HepG2 (cell line): ENCODE measurements around the gene CCDC18. TPM values are rescaled to one million over a fixed set of nuclear protein-coding genes. Genes with fewer than 3 reads are reported as not detected.

Experiments used
- BCL6 ChIP-seq: IDR thresholded peaks from 2 replicates; pipeline ENCODE4 v1.6.1; 2016; ENCODE audit warnings: missing genetic modification reagents, missing compliant biosample characterization
- CEBPB ChIP-seq: IDR thresholded peaks from 2 replicates; pipeline ENCODE4 v1.6.1; 2011; ENCODE audit warnings: low read depth, low read length, improper control_type of control experiment, borderline replicate concordance
- CREB1 ChIP-seq, 2 experiments: fragments of 450-650 bp in 1 of 2; IDR thresholded peaks; 2 replicates each; pipeline ENCODE4 v1.6.1; 2016 to 2017; ENCODE audit warnings: control low read depth in 1 of 2, mild to moderate bottlenecking in 1 of 2, missing compliant biosample characterization in 1 of 2, missing genetic modification characterization in 1 of 2
- EP300 ChIP-seq, 3 experiments: sonication (generic) in 1 of 3; formaldehyde crosslinking in 1 of 3; IDR thresholded peaks; 2 replicates each; pipeline versions ENCODE4 v1.5.1 to v1.6.1; 2011 to 2020; ENCODE audit warnings: low read depth in 2 of 3, low read length in 2 of 3, borderline replicate concordance in 1 of 3, improper control_type of control experiment in 1 of 3, mild to moderate bottlenecking in 1 of 3, missing genetic modification reagents in 1 of 3, moderate library complexity in 1 of 3
- FOXP1 ChIP-seq, 2 experiments: fragments of 450-650 bp in 1 of 2; IDR thresholded peaks; 2 replicates each; pipeline ENCODE4 v1.6.1; 2017 to 2018; ENCODE audit warnings: antibody characterized with exemption in 1 of 2
- GATAD2A ChIP-seq: IDR thresholded peaks from 2 replicates; pipeline ENCODE4 v1.6.1; 2016
- HNF4A ChIP-seq: sonication (generic); formaldehyde crosslinking; IDR thresholded peaks from 2 replicates; pipeline ENCODE4 v1.4.0; 2020; ENCODE audit warnings: missing genetic modification reagents
- HNF4G ChIP-seq, 2 experiments: sonication (generic) in 1 of 2; formaldehyde crosslinking in 1 of 2; IDR thresholded peaks; 2 replicates each; pipeline versions ENCODE4 v1.4.0 to v1.6.1; 2011 to 2020; ENCODE audit warnings: borderline replicate concordance in 2 of 2, low read depth in 2 of 2, mild to moderate bottlenecking in 2 of 2, low read length in 1 of 2, missing genetic modification reagents in 1 of 2, moderate library complexity in 1 of 2
- KAT7 ChIP-seq: IDR thresholded peaks from 2 replicates; pipeline ENCODE4 v1.6.1; 2018; ENCODE audit warnings: borderline replicate concordance, missing compliant biosample characterization
- PAF1 ChIP-seq: IDR thresholded peaks from 2 replicates; pipeline ENCODE4 v1.6.1; 2016; ENCODE audit warnings: missing genetic modification reagents, missing compliant biosample characterization
- SOX6 ChIP-seq, 2 experiments: fragments of 450-650 bp in 1 of 2; sonication (generic) in 1 of 2; formaldehyde crosslinking in 1 of 2; IDR thresholded peaks; 2 replicates each; pipeline versions ENCODE4 v1.4.0 to v1.6.1; 2017 to 2020; ENCODE audit warnings: antibody characterized with exemption in 1 of 2, mild to moderate bottlenecking in 1 of 2, missing genetic modification reagents in 1 of 2
- TBX3 ChIP-seq: fragments of 450-650 bp; IDR thresholded peaks from 2 replicates; pipeline ENCODE4 v1.6.1; 2017; ENCODE audit warnings: antibody characterized with exemption, mild to moderate bottlenecking, inconsistent platforms, borderline replicate concordance
- ZC3H13 ChIP-seq: sonication (generic); formaldehyde crosslinking; IDR thresholded peaks from 2 replicates; pipeline ENCODE4 v1.8.1; 2023; ENCODE audit warnings: mild to moderate bottlenecking, missing genetic modification reagents, moderate library complexity
- ZEB1 ChIP-seq: IDR thresholded peaks from 2 replicates; pipeline ENCODE4 v1.6.1; 2012; ENCODE audit warnings: mild to moderate bottlenecking, low read depth, inconsistent platforms; ENCODE audit not compliant: insufficient replicate concordance
- ZNF33B ChIP-seq: sonication (generic); formaldehyde crosslinking; IDR thresholded peaks from 2 replicates; pipeline ENCODE4 v1.5.1; 2020; ENCODE audit warnings: mild to moderate bottlenecking, missing genetic modification reagents
- ZNF501 ChIP-seq: sonication (generic); formaldehyde crosslinking; IDR thresholded peaks from 2 replicates; pipeline ENCODE4 v1.5.1; 2020; ENCODE audit warnings: mild to moderate bottlenecking, moderate library complexity, missing genetic modification reagents
- ZNF720 ChIP-seq: sonication (generic); formaldehyde crosslinking; IDR thresholded peaks from 2 replicates; pipeline ENCODE4 v1.4.0; 2020; ENCODE audit warnings: missing genetic modification reagents
- polyA plus RNA-seq, 8 experiments: library from polyadenylated mRNA; depleted of rRNA in 3 of 8; stranded (reverse) in 7 of 8; unstranded in 1 of 8; fragments of >200 nt; fragmentation: Illumina TruSeq in 4 of 8; extraction: Trizol in 4 of 8; gene quantifications; 2 replicates each; pipeline versions ENCODE4 v1.2.1 to v1.2.3, GENCODE V29; 2011 to 2016; ENCODE audit warnings: low read depth in 4 of 8, missing spikeins in 1 of 8, mixed read lengths in 1 of 8; ENCODE audit not compliant: insufficient read depth in 1 of 8
- total RNA-seq, 5 experiments: library from RNA; depleted of rRNA; stranded (reverse); fragments of >200 nt; fragmentation: Illumina TruSeq; extraction: Trizol; gene quantifications; 2 replicates each; pipeline ENCODE4 v1.2.3, GENCODE V29; 2016; ENCODE audit warnings: low read depth in 1 of 5
- TF ChIP-seq, protein P1 (sequence below): sonication (generic); formaldehyde crosslinking; IDR thresholded peaks from 2 replicates; pipeline ENCODE4 v1.5.1; 2020; ENCODE audit warnings: mild to moderate bottlenecking, missing genetic modification reagents, borderline replicate concordance
- TF ChIP-seq, protein P2 (sequence below): sonication (generic); formaldehyde crosslinking; IDR thresholded peaks from 2 replicates; pipeline ENCODE4 v1.4.0; 2020; ENCODE audit warnings: missing genetic modification reagents
- TF ChIP-seq, protein P3 (sequence below): sonication (generic); formaldehyde crosslinking; conservative IDR thresholded peaks from 2 replicates; pipeline ENCODE4 v1.4.0; 2020; ENCODE audit warnings: missing genetic modification reagents
- TF ChIP-seq, protein P4 (sequence below): sonication (generic); formaldehyde crosslinking; IDR thresholded peaks from 2 replicates; pipeline ENCODE4 v1.4.0; 2020; ENCODE audit warnings: missing genetic modification reagents

The CCDC18 gene
- total and polyA plus RNA-seq, 2 of the 13 experiments (the other 11 are each of a cell fraction or from before 2014, with no cell fraction given), result 1.9 to 18.4 TPM

DNA sequence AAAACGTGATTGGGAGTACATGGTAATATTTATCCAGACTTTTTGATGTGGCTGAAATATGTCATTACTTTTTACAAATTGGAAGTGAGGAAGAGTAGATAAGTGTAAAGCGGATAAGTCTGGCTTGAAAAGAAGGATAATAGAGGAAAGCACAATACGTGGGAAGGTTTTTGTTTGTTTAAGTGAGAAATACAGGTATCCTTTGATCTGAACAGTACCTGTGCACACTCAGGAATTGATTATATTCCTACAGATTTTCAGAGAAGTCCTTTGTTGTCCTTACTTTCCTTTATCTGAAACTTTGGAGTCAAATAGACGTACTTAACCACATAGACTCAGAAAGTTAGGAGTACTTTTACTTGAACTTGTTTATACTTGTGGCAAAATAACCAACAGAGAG lies 20.2 kb downstream of the CCDC18 start (continued):
- TF ChIP-seq FOXP1 (IDR thresholded peaks at IDR 0.05) (no peak), FOXP1 (CRISPR knock-in tag; IDR thresholded peaks at IDR 0.05) (peak; percentile 54; the same call in 1 of the 2 replicates), EP300 (IDR thresholded peaks at IDR 0.05; ENCODE audit: low read depth in 2 of 2, low read length in 2 of 2) (peak in 1 of 2 experiments; percentile 75; a peak in 1 of 4 replicates), EP300 (CRISPR knock-in tag; IDR thresholded peaks at IDR 0.05; ENCODE audit: borderline replicate concordance) (no peak), HNF4A (0 out of 2 replicates have a peak, but pooled peaks have one; percentile 12), ZC3H13 (CRISPR knock-in tag) (no peak), SOX6 (IDR thresholded peaks at IDR 0.05) (no peak), SOX6 (CRISPR knock-in tag; IDR thresholded peaks at IDR 0.05) (peak; percentile 91), ZNF720 (CRISPR knock-in tag) (no peak), CREB1 (IDR thresholded peaks at IDR 0.05) (no peak), CREB1 (CRISPR knock-in tag; IDR thresholded peaks at IDR 0.05) (peak; percentile 62), CEBPB (no peak), KAT7 (no peak), TBX3 (peak; percentile 12; the same call in 1 of the 2 replicates), HNF4G (IDR thresholded peaks at IDR 0.05; ENCODE audit: borderline replicate concordance, low read depth, low read length) (peak; percentile 15; the same call in 1 of the 2 replicates), HNF4G (CRISPR knock-in tag; IDR thresholded peaks at IDR 0.05; ENCODE audit: borderline replicate concordance, low read depth) (no peak), PAF1 (CRISPR knock-in tag) (no peak), GATAD2A (CRISPR knock-in tag) (peak; percentile 40), ZEB1 (peak; percentile 75), ZNF33B (CRISPR knock-in tag) (no peak), ZNF501 (CRISPR knock-in tag) (no peak), BCL6 (CRISPR knock-in tag) (peak; percentile 50; the same call in 1 of the 2 replicates)
- TF ChIP-seq, protein P1, sequence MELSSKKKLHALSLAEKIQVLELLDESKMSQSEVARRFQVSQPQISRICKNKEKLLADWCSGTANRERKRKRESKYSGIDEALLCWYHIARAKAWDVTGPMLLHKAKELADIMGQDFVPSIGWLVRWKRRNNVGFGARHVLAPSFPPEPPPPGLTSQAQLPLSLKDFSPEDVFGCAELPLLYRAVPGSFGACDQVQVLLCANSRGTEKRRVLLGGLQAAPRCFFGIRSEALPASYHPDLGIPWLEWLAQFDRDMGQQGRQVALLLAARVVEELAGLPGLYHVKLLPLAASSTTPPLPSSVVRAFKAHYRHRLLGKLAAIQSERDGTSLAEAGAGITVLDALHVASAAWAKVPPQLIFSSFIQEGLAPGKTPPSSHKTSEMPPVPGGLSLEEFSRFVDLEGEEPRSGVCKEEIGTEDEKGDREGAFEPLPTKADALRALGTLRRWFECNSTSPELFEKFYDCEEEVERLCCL (CRISPR knock-in tag), result no peak
- TF ChIP-seq, protein P2, sequence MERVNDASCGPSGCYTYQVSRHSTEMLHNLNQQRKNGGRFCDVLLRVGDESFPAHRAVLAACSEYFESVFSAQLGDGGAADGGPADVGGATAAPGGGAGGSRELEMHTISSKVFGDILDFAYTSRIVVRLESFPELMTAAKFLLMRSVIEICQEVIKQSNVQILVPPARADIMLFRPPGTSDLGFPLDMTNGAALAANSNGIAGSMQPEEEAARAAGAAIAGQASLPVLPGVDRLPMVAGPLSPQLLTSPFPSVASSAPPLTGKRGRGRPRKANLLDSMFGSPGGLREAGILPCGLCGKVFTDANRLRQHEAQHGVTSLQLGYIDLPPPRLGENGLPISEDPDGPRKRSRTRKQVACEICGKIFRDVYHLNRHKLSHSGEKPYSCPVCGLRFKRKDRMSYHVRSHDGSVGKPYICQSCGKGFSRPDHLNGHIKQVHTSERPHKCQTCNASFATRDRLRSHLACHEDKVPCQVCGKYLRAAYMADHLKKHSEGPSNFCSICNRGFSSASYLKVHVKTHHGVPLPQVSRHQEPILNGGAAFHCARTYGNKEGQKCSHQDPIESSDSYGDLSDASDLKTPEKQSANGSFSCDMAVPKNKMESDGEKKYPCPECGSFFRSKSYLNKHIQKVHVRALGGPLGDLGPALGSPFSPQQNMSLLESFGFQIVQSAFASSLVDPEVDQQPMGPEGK (CRISPR knock-in tag), result no peak
- TF ChIP-seq, protein P3, sequence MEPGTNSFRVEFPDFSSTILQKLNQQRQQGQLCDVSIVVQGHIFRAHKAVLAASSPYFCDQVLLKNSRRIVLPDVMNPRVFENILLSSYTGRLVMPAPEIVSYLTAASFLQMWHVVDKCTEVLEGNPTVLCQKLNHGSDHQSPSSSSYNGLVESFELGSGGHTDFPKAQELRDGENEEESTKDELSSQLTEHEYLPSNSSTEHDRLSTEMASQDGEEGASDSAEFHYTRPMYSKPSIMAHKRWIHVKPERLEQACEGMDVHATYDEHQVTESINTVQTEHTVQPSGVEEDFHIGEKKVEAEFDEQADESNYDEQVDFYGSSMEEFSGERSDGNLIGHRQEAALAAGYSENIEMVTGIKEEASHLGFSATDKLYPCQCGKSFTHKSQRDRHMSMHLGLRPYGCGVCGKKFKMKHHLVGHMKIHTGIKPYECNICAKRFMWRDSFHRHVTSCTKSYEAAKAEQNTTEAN (CRISPR knock-in tag), result no peak
- TF ChIP-seq, protein P4, sequence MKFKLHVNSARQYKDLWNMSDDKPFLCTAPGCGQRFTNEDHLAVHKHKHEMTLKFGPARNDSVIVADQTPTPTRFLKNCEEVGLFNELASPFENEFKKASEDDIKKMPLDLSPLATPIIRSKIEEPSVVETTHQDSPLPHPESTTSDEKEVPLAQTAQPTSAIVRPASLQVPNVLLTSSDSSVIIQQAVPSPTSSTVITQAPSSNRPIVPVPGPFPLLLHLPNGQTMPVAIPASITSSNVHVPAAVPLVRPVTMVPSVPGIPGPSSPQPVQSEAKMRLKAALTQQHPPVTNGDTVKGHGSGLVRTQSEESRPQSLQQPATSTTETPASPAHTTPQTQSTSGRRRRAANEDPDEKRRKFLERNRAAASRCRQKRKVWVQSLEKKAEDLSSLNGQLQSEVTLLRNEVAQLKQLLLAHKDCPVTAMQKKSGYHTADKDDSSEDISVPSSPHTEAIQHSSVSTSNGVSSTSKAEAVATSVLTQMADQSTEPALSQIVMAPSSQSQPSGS (CRISPR knock-in tag), result no peak
